Memory B cell (primary cell): Measurements from ENCODE around the gene ZSWIM1.
"Not testable (repeated sequence)": the region's sequence is repeated elsewhere in the genome, so short reads cannot be mapped to it uniquely, and the experiment has no call there.

Experiments
- ATAC-seq: fragments of 150-1000 bp; cut with Tn5 transposase; 2 replicates; pipeline ENCODE4 v1.10.0; 2021; ENCODE audit warnings: low read depth, mild to moderate bottlenecking, moderate library complexity
- DNase-seq, 2 donors: peaks; one replicate each; pipeline ENCODE4 v3.0.0; 2022; ENCODE audit warnings: low spot score in 2 of 2
- H3K27ac Mint-ChIP-seq: one replicate; pipeline ENCODE4 v1.8.0; 2022; ENCODE audit warnings: mild to moderate bottlenecking, moderate library complexity, mixed read lengths
- H3K27me3 Mint-ChIP-seq: one replicate; pipeline ENCODE4 v1.8.0; 2022; ENCODE audit warnings: mixed read lengths
- H3K36me3 Mint-ChIP-seq: one replicate; pipeline ENCODE4 v1.8.0; 2022; ENCODE audit warnings: mild to moderate bottlenecking, mixed read lengths
- H3K4me1 Mint-ChIP-seq: one replicate; pipeline ENCODE4 v1.8.0; 2022; ENCODE audit warnings: mixed read lengths
- H3K4me3 Mint-ChIP-seq: one replicate; pipeline ENCODE4 v1.8.0; 2022; ENCODE audit warnings: mild to moderate bottlenecking, moderate library complexity, mixed read lengths
- H3K9me3 Mint-ChIP-seq: one replicate; pipeline ENCODE4 v1.8.0; 2022; ENCODE audit warnings: mixed read lengths

ZSWIM1 gene

GRCh38 chr20:45917790-45918141 is 36.7 kb downstream of the ZSWIM1 start:
- DNase-seq, result no peak
- H3K27me3 Mint-ChIP-seq, result peaks cover 12% of the 10 kb centered on the region
- ATAC-seq, result no peak
- no peak overlapping the region for H3K4me3 Mint-ChIP-seq
- H3K9me3 Mint-ChIP-seq, result no peaks in the 10 kb centered on the region
- H3K27ac Mint-ChIP-seq, result no peak overlapping the region
- H3K4me1 Mint-ChIP-seq, result peaks cover 2% of the 10 kb centered on the region
- H3K36me3 Mint-ChIP-seq, result no peaks in the 10 kb centered on the region

- H3K36me3 Mint-ChIP-seq, result no peaks in the 10 kb centered on the region
- ATAC-seq (no peak), DNase-seq (no peak)
- H3K27me3 Mint-ChIP-seq, result peaks cover 10% of the 10 kb centered on the region
- H3K4me3 Mint-ChIP-seq, result no peak overlapping the region
- no peak overlapping the region for H3K27ac Mint-ChIP-seq
- no peaks in the 10 kb centered on the region for H3K4me1 Mint-ChIP-seq
- no peaks in the 10 kb centered on the region for H3K9me3 Mint-ChIP-seq
These were observed 37.2 kb downstream of the ZSWIM1 start for GRCh38 chr20:45918182-45918737.

GRCh38 chr20:45918779-45919537 is 37.9 kb downstream of the ZSWIM1 start:
- no peaks in the 10 kb centered on the region for H3K36me3 Mint-ChIP-seq
- ATAC-seq (no peak), DNase-seq (no peak)
- H3K4me1 Mint-ChIP-seq, result no peaks in the 10 kb centered on the region
- no peaks in the 10 kb centered on the region for H3K9me3 Mint-ChIP-seq
- no peak overlapping the region for H3K27ac Mint-ChIP-seq
- H3K27me3 Mint-ChIP-seq, result peaks cover 10% of the 10 kb centered on the region
- H3K4me3 Mint-ChIP-seq, result no peak overlapping the region

GRCh38 chr20:45919542-45920399 is 38.7 kb downstream of the ZSWIM1 start:
- ATAC-seq (no peak), DNase-seq (no peak)
- Mint-ChIP-seq H3K4me1 (no peaks in the 10 kb centered on the region), H3K27me3 (peaks cover 10% of the 10 kb centered on the region), H3K27ac (no peak overlapping the region), H3K4me3 (no peak overlapping the region), H3K9me3 (no peaks in the 10 kb centered on the region), H3K36me3 (no peaks in the 10 kb centered on the region)

- ATAC-seq (no peak), DNase-seq (no peak)
- no peaks in the 10 kb centered on the region for H3K9me3 Mint-ChIP-seq
- H3K27ac Mint-ChIP-seq, result no peak overlapping the region
- H3K36me3 Mint-ChIP-seq, result no peaks in the 10 kb centered on the region
- no peaks in the 10 kb centered on the region for H3K4me1 Mint-ChIP-seq
- no peak overlapping the region for H3K4me3 Mint-ChIP-seq
- H3K27me3 Mint-ChIP-seq, result peaks cover 10% of the 10 kb centered on the region
These were observed 39.7 kb downstream of the ZSWIM1 start for GRCh38 chr20:45920462-45921336.

GRCh38 chr20:45921337-45922189 is 40.5 kb downstream of the ZSWIM1 start:
- Mint-ChIP-seq H3K36me3 (no peaks in the 10 kb centered on the region), H3K27ac (no peak overlapping the region), H3K27me3 (peaks cover 10% of the 10 kb centered on the region), H3K9me3 (no peaks in the 10 kb centered on the region), H3K4me1 (no peaks in the 10 kb centered on the region), H3K4me3 (no peak overlapping the region)
- ATAC-seq, result no peak
- no peak for DNase-seq

GRCh38 chr20:45924391-45925261 is 43.6 kb downstream of the ZSWIM1 start:
- Mint-ChIP-seq H3K9me3 (no peaks in the 10 kb centered on the region), H3K27me3 (peaks cover 10% of the 10 kb centered on the region), H3K4me3 (no peak overlapping the region), H3K27ac (no peak overlapping the region), H3K36me3 (no peaks in the 10 kb centered on the region), H3K4me1 (no peaks in the 10 kb centered on the region)
- DNase-seq (no peak), ATAC-seq (no peak)

GRCh38 chr20:45925821-45926506 is 44.9 kb downstream of the ZSWIM1 start:
- Mint-ChIP-seq H3K36me3 (no peaks in the 10 kb centered on the region), H3K4me1 (no peaks in the 10 kb centered on the region), H3K27ac (peak overlapping the region; percentile 31), H3K27me3 (peaks cover 4% of the 10 kb centered on the region), H3K4me3 (no peak overlapping the region), H3K9me3 (no peaks in the 10 kb centered on the region)
- DNase-seq (no peak), ATAC-seq (no peak)

GRCh38 chr20:45926731-45927070 is 45.7 kb downstream of the ZSWIM1 start:
- Mint-ChIP-seq H3K4me3 (no peak overlapping the region), H3K9me3 (no peaks in the 10 kb centered on the region), H3K27ac (no peak overlapping the region), H3K27me3 (peaks cover 1% of the 10 kb centered on the region), H3K4me1 (no peaks in the 10 kb centered on the region), H3K36me3 (no peaks in the 10 kb centered on the region)
- no peak for DNase-seq
- no peak for ATAC-seq

GRCh38 chr20:45927071-45927878 is 46.2 kb downstream of the ZSWIM1 start:
- DNase-seq, result no peak
- Mint-ChIP-seq H3K27ac (no peak overlapping the region), H3K27me3 (no peaks in the 10 kb centered on the region), H3K36me3 (no peaks in the 10 kb centered on the region), H3K9me3 (no peaks in the 10 kb centered on the region), H3K4me1 (no peaks in the 10 kb centered on the region), H3K4me3 (no peak overlapping the region)
- ATAC-seq, result no peak

- H3K36me3 Mint-ChIP-seq, H3K9me3 Mint-ChIP-seq, H3K27ac Mint-ChIP-seq, H3K4me3 Mint-ChIP-seq, H3K27me3 Mint-ChIP-seq, DNase-seq, H3K4me1 Mint-ChIP-seq, ATAC-seq: not testable (repeated sequence)
These were observed 50.7 kb downstream of the ZSWIM1 start for GRCh38 chr20:45931680-45932079.
